ENCODE results near the gene MRPS6.

DNA sequence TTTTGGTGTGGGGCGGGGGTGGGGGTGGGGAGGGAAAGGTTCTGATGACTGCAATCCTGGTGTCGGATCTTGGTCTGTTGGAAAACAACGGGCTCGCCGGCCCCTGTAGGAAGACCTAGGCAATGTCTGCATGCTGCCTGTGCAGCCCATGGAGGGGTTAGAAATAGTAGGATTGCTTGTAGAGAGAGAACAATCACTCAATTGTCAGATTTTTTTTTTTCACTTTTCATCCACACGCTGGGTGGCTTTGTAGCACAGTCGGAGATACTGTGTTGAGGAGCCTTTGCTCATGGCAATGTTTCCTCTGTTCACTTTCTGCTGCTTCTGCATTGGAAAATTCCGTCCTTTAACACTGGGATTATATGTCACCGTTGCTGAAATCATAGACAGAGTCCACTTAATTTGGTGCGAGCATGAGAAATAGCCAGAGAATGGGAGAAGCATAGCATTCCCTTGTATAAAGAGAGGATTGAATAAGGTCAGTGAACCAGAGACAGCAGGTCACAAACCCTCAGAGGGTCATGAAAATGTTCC is 107.5 kb downstream of the MRPS6 start:
- no peak for TF ChIP-seq POLR2A (IDR thresholded peaks at IDR 0.05)
- no peak for TF ChIP-seq CTCF (IDR thresholded peaks at IDR 0.05)
